ENCODE measurements around the gene NOTCH2. TPM values are rescaled to one million over a fixed set of nuclear protein-coding genes. Genes with fewer than 3 reads are reported as not detected.
"Not testable (repeated sequence)": the region's sequence is repeated elsewhere in the genome, so short reads cannot be mapped to it uniquely, and the experiment has no call there.

The NOTCH2 gene
- total and polyA plus RNA-seq, 3 experiments from 2014 or later: 24.7 to 53.9 (median 47.1) TPM

DNA sequence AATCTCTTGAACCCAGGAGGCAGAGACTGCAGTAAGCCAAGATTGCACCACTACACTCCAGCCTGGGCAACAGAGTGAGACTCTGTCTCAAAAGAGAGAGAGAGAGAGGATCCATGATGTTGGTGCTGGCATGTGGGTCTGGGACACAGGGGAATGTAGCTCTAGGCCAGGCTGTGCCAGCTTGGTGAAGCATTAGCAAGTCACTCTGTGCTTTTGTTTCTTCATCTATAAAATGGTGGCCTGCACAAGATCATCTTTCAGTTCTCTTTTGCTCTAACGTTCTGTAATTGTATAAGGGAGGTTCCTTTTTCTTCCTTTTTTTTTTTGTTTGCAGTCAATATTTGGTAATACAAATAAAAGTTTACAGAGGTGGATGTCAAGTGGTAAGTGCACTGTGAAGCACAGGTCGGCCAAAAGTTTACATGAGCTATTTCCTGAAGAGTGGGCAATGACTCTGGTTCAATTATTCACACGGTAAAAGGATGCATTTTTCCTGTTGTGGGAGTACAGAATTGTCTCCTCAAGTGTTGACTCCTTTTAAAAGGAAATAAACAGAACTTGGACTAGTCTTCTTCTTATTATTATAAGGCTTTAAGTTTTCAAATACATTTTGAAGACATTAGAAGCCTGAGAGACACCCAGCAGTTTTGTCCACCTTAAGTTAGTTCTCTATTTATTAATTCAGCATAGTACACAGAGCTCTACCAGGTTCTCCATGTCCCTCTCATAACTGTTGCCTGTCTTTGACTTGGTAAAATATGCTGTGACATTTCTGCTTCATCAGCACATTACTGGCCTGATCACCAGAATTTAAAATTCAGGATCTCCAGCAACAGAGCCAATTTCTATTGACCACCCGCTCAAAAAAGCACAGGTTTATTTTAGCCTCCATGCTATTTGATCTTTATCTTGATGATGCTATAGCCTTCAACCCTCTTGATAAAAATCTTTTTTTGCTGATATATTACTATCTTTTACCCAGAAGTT lies 23.1 kb upstream of the NOTCH2 start:
- POLR2A ChIA-PET; CTCF ChIA-PET; H3K36me3 Mint-ChIP-seq; H3K9me3 Mint-ChIP-seq; H3K27ac Mint-ChIP-seq; H3K4me3 ChIP-seq (ENCODE audit: low read length); H3K27me3 ChIP-seq (ENCODE audit: insufficient read depth, low read length, poor library complexity, severe bottlenecking); H3K27me3 Mint-ChIP-seq; H3K27ac ChIP-seq (ENCODE audit: low read depth, low read length); H3K36me3 ChIP-seq (ENCODE audit: insufficient read depth, low read length); H3K4me1 Mint-ChIP-seq; DNase-seq; H3K4me1 ChIP-seq (ENCODE audit: insufficient read depth, low read length); H3K9me3 ChIP-seq (ENCODE audit: low read length); H3K4me3 Mint-ChIP-seq: not testable (repeated sequence)

DNA sequence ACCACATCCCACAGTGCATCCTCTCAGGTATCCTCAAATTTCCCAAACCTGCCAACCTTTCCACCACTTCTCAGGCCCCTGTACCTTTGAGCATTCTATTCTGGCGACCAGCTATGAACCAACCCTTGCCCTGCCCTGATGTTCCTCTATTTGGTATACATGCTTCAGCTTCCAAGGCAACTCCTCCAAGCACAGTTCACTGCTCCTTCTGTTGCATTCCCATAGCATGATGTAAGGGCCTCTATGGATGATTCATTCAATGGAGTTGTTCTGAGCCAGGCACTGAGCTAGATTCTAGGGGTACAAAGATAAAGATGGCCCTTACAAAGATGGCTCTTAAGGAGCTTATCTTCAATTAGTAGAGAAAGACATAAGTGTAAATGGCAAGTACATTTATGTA lies 21.4 kb upstream of the NOTCH2 start:
- CTCF ChIA-PET: not testable (repeated sequence)

DNA sequence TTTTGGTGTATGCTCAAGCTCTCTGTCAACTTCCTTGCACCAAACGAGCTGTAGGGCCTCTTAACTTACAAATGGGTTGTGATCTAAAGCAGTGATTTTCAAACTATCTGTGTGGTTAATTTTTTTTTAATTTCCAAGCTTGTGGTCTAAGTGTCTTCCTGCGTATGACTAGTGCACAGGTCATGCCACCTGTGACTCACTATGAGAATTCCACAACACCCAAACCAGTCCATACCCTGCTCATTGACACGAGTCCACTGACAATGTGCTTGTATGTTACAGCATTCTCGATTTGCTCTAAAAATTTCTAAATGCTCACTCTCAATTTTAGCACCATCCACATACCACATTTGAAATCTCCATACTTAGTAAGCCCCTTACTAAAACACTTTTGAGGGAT lies 18.5 kb upstream of the NOTCH2 start:
- CTCF ChIA-PET: not testable (repeated sequence)

More for the DNA sequence above, 21.4 kb upstream of the NOTCH2 start:
- H3K27me3 ChIP-seq (ENCODE audit: insufficient read depth, low read length, poor library complexity, severe bottlenecking); DNase-seq; H3K4me1 ChIP-seq (ENCODE audit: insufficient read depth, low read length); H3K36me3 ChIP-seq (ENCODE audit: insufficient read depth, low read length); H3K9me3 Mint-ChIP-seq; H3K27me3 Mint-ChIP-seq; H3K9me3 ChIP-seq (ENCODE audit: low read length); H3K27ac ChIP-seq (ENCODE audit: low read depth, low read length); H3K36me3 Mint-ChIP-seq; H3K4me3 Mint-ChIP-seq; H3K27ac Mint-ChIP-seq; POLR2A ChIA-PET; H3K4me3 ChIP-seq (ENCODE audit: low read length); H3K4me1 Mint-ChIP-seq: not testable (repeated sequence)

DNA sequence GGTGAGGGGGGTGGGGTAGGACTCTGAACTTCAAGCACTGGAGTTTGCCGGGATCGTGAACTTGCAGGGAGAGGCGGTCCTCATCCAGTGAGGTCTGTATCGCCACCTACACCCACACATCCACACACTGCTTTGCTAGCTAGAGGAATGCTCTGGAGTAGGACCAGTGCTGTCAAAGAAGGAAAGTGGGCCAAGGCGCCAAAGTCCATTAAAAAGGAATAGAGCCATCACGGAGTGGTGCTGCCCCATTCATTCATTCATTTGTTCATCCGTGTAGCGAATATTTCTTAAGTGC lies 405 bp upstream of the NOTCH2 start:
- H3K9me3 Mint-ChIP-seq; CTCF ChIA-PET; POLR2A ChIA-PET; H3K27me3 ChIP-seq (ENCODE audit: insufficient read depth, low read length, poor library complexity, severe bottlenecking); H3K36me3 Mint-ChIP-seq; H3K9me3 ChIP-seq (ENCODE audit: low read length); H3K4me3 ChIP-seq (ENCODE audit: low read length); H3K27me3 Mint-ChIP-seq; H3K36me3 ChIP-seq (ENCODE audit: insufficient read depth, low read length); H3K4me1 ChIP-seq (ENCODE audit: insufficient read depth, low read length); H3K27ac ChIP-seq (ENCODE audit: low read depth, low read length); DNase-seq; H3K27ac Mint-ChIP-seq; H3K4me3 Mint-ChIP-seq: not testable (repeated sequence)
- peaks cover 4 to 12% (median 5%) of the 10 kb centered on the region in 3 donors for H3K4me1 Mint-ChIP-seq

More for the DNA sequence above, 18.5 kb upstream of the NOTCH2 start:
- H3K9me3 ChIP-seq (ENCODE audit: low read length); H3K36me3 ChIP-seq (ENCODE audit: insufficient read depth, low read length); H3K4me3 ChIP-seq (ENCODE audit: low read length); H3K4me1 Mint-ChIP-seq; H3K36me3 Mint-ChIP-seq; H3K4me1 ChIP-seq (ENCODE audit: insufficient read depth, low read length); POLR2A ChIA-PET; H3K9me3 Mint-ChIP-seq; H3K27me3 Mint-ChIP-seq; H3K27me3 ChIP-seq (ENCODE audit: insufficient read depth, low read length, poor library complexity, severe bottlenecking); H3K27ac ChIP-seq (ENCODE audit: low read depth, low read length): not testable (repeated sequence)
- DNase-seq: peak in 4 of 5 donors; percentile 1 to 60 (median 22)
- peak overlapping the region in 4 of 8 donors; percentile 37 to 61 (median 50) for H3K27ac Mint-ChIP-seq
- peak overlapping the region in 3 of 7 donors; percentile 15 to 38 (median 38) for H3K4me3 Mint-ChIP-seq

DNA sequence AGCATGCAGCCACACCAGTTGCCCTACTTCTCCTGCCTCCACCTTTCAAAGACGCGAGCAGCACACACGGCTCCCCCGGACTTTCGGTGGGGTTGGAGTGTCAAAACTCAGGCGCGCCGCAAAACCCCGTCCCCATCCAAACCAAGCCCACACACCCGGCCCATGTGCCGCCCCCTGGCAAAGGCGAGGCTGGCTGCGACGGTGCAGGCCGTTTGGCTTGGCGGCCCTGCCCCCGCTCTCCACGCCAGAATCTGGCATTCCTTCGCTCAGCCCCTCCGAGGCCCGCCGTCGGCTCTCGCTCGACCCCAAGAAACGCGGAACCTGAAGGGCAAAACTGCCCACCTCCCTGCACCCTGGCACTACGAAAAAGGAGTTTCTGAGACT lies 787 bp downstream of the NOTCH2 start:
- H3K4me1 ChIP-seq (ENCODE audit: insufficient read depth, low read length); H3K4me3 ChIP-seq (ENCODE audit: low read length); H3K9me3 Mint-ChIP-seq; H3K27me3 Mint-ChIP-seq; H3K36me3 Mint-ChIP-seq; H3K9me3 ChIP-seq (ENCODE audit: low read length); POLR2A ChIA-PET; H3K27me3 ChIP-seq (ENCODE audit: insufficient read depth, low read length, poor library complexity, severe bottlenecking); CTCF ChIA-PET; H3K36me3 ChIP-seq (ENCODE audit: insufficient read depth, low read length); H3K27ac ChIP-seq (ENCODE audit: low read depth, low read length): not testable (repeated sequence)
- peak; percentile 1 to 48 (median 17) for DNase-seq
- Mint-ChIP-seq H3K27ac (peak overlapping the region in 2 of 8 donors; percentile 57 to 58), H3K4me1 (peaks cover 4 to 12% (median 5%) of the 10 kb centered on the region in 3 donors), H3K4me3 (peak overlapping the region in 6 of 7 donors; percentile 40 to 84 (median 68))

DNA sequence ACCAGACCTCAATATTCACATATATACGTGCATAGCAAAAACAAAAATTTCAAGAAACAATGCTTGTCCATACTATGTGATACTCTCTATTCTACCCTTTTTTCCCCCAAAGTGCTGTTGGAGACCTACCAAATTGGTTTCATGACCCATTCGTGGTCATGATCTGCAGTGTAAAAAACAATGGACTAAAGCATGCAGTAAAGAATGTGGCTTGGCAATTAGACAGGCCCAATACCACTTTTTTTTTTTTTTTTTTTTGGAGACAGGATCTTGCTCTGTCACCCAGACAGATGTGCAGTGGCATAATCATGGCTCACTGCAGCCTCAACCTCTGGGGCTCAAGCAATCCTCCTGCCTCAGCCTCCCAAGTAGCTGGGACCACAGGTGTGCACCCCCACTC lies 21.3 kb downstream of the NOTCH2 start:
- H3K27me3 Mint-ChIP-seq; H3K9me3 Mint-ChIP-seq; H3K4me3 Mint-ChIP-seq; H3K27ac Mint-ChIP-seq; H3K4me3 ChIP-seq (ENCODE audit: low read length); DNase-seq; CTCF ChIA-PET; H3K36me3 Mint-ChIP-seq; H3K27me3 ChIP-seq (ENCODE audit: insufficient read depth, low read length, poor library complexity, severe bottlenecking); H3K9me3 ChIP-seq (ENCODE audit: low read length); H3K27ac ChIP-seq (ENCODE audit: low read depth, low read length); H3K4me1 ChIP-seq (ENCODE audit: insufficient read depth, low read length); POLR2A ChIA-PET; H3K4me1 Mint-ChIP-seq; H3K36me3 ChIP-seq (ENCODE audit: insufficient read depth, low read length): not testable (repeated sequence)

DNA sequence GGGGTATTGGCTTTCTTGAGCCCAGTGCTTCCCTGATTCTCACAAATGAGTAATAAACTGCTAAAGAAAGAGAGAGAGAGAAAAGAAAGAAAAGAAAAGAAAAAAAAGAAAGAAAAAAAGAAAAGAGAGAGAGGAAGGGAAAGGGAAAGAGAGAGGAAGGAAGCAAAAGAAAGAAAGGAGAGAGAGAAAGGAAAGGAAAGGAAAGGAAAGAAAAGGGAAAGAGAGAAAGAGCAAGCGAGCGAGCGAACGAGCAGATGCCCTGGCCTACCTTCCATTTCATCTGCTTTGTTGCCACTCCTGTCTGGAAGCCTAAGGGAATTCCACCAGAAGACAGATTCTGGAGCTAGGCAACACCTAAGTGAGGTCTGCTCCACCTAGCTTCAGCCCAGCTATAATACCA lies 27.7 kb downstream of the NOTCH2 start:
- H3K9me3 ChIP-seq (ENCODE audit: low read length); H3K27me3 ChIP-seq (ENCODE audit: insufficient read depth, low read length, poor library complexity, severe bottlenecking); H3K36me3 Mint-ChIP-seq; H3K27ac ChIP-seq (ENCODE audit: low read depth, low read length); POLR2A ChIA-PET; H3K27me3 Mint-ChIP-seq; H3K4me3 Mint-ChIP-seq; H3K27ac Mint-ChIP-seq; H3K4me1 ChIP-seq (ENCODE audit: insufficient read depth, low read length); CTCF ChIA-PET; H3K36me3 ChIP-seq (ENCODE audit: insufficient read depth, low read length); H3K4me3 ChIP-seq (ENCODE audit: low read length); H3K9me3 Mint-ChIP-seq; DNase-seq; H3K4me1 Mint-ChIP-seq: not testable (repeated sequence)

DNA sequence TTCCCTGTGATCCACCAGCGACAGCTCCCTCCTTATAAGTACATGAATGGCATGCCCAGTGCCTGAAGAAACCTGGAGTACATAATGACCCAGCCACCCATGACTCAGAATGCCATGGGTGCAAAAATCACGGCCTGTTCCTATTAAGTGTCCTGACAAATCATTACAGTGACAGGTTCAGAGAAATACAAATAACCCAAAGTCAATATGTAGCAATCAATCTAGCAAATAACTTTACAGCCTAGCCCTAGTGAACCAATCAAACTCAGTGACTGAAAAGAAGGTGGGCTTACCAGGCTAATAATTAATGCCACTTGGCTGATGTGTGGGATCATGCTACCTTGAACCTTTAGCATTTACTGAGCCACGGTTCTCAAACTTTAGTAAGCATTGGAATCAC lies 37.2 kb downstream of the NOTCH2 start:
- H3K36me3 Mint-ChIP-seq; H3K27ac Mint-ChIP-seq; H3K4me3 Mint-ChIP-seq; H3K9me3 ChIP-seq (ENCODE audit: low read length); DNase-seq; POLR2A ChIA-PET; H3K4me1 ChIP-seq (ENCODE audit: insufficient read depth, low read length); H3K9me3 Mint-ChIP-seq; H3K27ac ChIP-seq (ENCODE audit: low read depth, low read length); H3K27me3 ChIP-seq (ENCODE audit: insufficient read depth, low read length, poor library complexity, severe bottlenecking); H3K27me3 Mint-ChIP-seq; H3K4me1 Mint-ChIP-seq; H3K4me3 ChIP-seq (ENCODE audit: low read length); H3K36me3 ChIP-seq (ENCODE audit: insufficient read depth, low read length); CTCF ChIA-PET: not testable (repeated sequence)

DNA sequence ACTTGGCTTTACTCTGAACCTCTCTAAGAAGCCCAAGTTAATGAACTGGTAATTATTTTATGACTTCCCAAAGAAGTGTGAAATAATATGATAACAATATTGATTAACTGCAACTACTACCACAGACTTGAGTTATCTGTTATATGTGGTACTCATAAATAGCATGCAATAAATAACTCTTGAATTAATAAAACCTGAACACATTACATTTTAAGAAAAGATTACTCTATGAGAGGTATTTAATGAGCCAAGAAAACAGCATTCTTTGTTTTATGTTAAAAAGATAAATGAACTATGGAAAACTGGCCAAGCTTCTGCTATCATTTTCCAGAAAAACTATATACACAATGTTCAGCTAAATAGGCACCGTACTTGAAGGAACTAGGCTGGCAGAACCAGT lies 45.7 kb downstream of the NOTCH2 start:
- H3K9me3 ChIP-seq (ENCODE audit: low read length); H3K27ac ChIP-seq (ENCODE audit: low read depth, low read length); H3K9me3 Mint-ChIP-seq; H3K27me3 ChIP-seq (ENCODE audit: insufficient read depth, low read length, poor library complexity, severe bottlenecking); H3K4me1 Mint-ChIP-seq; POLR2A ChIA-PET; H3K27ac Mint-ChIP-seq; H3K4me3 Mint-ChIP-seq; H3K4me1 ChIP-seq (ENCODE audit: insufficient read depth, low read length); H3K4me3 ChIP-seq (ENCODE audit: low read length); H3K36me3 Mint-ChIP-seq; DNase-seq; H3K36me3 ChIP-seq (ENCODE audit: insufficient read depth, low read length); CTCF ChIA-PET; H3K27me3 Mint-ChIP-seq: not testable (repeated sequence)

Data from CD8-positive, alpha-beta memory T cell (primary cell).